HS-5 (cell line): ENCODE results near the gene YPEL3.
"Not testable (repeated sequence)": the region's sequence is repeated elsewhere in the genome, so short reads cannot be mapped to it uniquely, and the experiment has no call there.

ENCODE experiments used
- DNase-seq: peaks from one replicate; pipeline ENCODE4 v3.0.0-alpha.2; 2012; ENCODE audit warnings: low read depth

Gene YPEL3

DNA sequence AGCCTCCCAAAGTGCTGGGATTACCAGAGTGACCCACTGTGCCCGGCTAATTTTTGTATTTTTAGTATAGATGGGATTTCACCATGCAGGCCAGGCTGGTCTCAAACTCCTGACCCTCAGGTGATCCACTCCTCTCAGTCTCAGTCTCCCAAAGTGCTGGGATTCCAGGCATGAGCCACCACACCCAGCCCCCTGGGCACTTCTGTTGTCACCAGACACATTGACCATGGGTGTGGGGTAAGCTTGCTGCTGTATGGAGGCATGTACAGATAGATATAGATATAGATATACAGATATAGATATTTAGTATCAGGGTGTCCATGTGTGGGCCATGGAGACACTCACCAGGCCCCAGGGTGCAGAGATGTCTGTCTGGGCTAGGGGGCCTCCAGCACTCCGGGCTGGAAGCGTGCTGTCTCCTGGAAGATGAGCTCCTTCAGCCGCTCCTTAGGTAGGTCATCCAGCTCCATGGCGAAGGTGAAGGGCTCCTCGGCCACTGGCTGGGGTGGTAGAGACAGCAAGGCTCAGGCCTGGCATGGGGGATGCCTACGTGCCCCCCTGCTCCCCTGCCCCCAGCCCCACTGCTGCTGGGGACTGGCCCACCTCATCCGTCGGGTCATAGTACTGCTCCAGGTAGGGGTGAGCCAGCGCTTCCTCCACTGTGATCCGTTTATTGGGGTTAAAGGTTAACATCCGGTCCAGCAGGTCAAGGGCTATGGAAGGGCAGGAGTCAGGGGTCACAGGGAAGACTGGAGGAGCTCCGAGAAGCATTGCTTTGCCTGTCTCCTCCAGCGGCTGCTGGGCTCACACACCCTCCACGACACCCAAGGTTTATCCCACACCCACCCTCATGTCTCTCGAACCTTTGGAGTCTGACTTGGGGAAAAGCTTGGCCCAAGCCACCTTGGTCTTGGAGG lies 20.5 kb upstream of the YPEL3 start:
- DNase-seq = no peak

DNA sequence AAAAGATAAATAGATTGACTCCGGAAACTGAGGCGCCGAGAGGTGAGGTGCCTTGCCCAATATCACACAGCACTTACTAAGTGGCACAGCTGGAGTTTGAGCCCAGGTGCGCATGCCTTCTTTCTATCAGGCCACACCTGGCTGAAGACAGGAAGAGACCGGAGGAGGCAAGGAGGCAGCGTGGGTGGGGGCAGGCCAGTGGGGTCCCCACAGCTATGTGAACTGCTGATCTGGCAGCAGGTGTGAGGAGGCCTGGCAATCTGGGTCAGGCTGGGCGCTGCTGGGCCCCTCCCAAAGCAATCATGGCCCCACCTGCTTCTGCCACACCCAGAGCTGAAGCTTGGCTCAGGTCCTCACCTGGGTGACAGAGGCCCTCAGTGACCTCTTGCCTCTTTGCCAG lies 19.2 kb upstream of the YPEL3 start:
- DNase-seq = no peak

DNA sequence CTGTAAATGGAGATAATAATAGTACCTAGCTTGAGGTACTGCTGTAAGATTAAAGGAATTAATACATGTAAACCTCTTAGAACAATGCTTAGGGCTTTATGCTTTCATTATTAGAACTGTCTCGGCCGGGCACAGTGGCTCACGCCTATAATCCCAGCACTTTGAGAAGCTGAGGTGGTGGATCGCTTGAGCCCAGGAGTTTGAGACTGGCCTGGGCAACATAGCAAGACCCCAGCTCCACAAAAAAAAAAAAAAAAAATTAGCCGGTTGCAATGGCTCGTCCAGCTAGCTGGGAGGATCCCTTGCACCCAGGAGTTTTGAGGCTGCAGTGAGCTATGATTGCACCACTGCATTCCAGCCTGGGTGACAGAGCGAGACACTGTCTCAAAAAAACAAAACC lies 18.8 kb upstream of the YPEL3 start:
- DNase-seq = not testable (repeated sequence)

DNA sequence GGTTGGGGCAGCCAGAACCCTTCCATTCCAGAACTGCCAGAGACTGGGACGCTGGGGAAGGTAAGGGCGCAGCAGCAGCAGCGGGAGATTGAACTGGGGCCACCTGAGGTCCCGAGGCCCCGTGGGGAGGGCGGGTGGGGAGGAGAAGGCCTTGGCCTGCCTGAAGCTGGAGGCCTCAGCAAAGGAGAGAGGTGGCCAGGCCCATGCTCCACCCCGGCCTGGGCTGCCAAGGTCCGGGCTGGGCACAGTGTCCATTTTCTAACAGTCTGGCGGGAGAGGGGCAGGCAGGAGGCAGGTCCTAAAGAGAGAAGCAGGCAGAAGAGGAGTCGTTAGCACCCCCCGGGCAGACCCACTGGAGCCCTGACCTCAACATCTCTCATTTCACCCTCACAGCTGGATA lies 18.4 kb upstream of the YPEL3 start:
- no peak for DNase-seq

DNA sequence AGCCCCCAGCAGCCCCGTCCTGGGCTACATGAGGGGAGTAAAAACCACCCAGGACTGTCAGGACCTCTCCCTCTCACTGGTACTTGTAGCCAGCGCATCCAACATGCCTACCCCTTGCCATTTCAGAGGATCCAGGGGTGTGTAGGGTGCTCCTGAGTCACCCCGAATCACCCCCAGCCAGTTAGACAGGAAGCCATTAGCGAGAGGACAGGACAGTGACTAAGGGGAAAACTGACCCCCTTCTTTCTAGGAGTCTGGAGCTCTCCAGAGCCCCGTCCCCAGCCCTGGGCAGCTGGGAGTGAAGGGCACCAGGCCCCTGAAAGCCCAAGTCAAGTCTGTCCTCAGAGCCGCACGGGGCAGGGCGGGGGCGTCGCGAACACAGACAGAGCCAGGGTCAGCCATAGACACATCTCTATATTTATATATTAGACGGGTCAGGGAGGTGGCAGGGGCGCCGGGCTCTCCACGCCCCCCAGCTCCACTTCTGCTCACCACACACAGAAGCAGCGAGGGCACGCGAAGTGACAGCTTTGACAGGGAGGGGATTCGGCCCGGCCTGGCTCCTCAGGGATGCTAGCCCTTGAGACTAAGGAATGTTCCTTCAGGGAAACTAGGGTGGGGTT lies 17.8 kb upstream of the YPEL3 start:
- no peak for DNase-seq

DNA sequence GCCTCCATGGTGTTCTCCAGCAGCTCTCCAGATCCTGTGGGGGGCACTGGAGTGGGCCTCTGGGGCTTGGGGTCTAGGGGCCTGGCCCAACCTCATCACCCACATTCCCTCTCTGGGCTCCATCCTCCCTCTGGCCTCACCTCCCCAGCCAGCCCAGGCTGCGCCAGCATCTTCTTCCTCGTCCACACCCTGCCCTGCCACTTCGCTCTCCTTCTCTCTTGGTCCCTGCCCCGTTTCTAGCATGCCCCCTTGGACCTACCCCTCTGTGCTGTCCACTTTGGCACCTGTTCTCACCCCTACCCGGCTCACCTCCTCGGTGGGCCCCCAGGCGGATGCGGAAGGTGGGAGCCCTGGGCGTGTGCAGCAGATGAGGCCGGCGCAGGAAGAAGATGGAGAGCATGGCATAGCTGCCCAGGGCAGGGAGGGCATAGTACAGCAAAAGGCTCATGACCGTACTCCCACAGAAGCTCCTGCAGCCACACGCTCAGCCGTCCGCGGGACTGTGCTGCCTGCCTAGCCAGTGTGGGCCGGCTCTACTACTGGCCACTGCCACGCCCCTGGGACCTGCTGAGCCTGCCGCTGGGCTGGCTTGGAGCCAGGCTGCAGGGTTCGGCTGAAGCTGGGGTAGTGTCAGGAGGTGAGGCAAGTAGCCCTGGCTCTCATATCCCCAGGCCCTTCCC lies 17.2 kb upstream of the YPEL3 start, which contains the start of gene GDPD3:
Gene GDPD3 (minus strand): TSS at position 507 of the 680 bp plus-strand sequence. CDS start 59 bp downstream, at position 448.
- DNase-seq = no peak

DNA sequence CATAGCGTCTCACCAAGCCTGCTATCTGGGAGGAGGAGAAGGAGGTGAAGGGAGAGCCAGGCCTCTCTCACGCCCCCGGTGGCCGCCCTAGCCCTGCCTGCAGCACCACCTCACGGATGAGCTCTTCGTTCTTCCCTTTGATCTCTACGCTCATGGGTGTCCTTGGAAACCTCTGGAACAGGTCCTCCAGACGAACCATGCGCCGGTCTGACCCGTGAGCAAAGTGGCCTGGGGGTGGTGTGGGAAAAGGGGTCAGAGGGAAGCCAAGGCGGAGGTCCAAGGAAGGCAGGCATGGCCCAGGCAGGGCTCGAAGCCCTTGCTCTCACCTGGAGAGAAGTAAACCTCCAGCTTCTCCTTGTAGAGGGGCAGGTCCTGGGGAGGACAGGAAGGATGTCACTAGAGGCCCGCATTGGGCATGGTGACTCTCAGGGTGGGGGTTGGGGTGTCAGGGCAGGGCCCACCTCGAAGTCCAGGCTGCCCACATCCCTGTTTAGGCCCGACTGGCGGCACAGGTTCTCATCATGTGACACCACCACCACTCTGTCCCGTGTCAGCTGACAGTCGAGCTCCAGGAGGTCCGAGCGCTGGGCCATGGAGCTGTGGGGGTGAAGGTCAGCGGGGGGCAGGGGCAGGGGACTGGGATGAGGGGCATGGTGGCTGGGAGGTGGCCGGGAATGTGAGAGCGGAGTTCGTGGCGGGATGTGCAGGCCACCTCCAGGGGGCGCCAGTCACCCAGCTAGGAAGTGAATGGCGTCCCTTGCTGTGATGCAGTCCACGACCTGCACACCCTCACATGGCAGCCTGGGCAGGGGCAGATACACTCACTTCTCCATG lies 16.4 kb upstream of the YPEL3 start:
- no peak for DNase-seq

DNA sequence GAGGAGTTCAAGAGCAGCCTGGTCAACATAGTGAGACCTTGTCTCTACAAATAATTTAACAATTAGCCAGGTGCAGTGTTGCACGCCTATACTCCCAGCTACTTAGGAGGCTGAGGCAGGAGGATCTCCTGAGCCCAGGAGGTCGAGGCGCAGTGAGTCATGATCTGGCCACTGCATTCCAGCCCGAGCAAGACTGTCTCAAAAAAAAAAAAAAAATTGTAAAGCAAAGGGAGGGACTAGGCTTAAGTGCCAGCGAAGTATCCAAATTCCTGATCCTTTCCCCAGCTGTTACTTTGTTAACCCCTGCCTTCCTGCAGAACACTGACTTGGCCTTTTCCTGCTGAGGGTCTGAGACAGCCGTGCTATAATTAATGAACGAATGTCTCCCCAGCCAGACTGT lies 14.6 kb upstream of the YPEL3 start:
- DNase-seq = no peak

DNA sequence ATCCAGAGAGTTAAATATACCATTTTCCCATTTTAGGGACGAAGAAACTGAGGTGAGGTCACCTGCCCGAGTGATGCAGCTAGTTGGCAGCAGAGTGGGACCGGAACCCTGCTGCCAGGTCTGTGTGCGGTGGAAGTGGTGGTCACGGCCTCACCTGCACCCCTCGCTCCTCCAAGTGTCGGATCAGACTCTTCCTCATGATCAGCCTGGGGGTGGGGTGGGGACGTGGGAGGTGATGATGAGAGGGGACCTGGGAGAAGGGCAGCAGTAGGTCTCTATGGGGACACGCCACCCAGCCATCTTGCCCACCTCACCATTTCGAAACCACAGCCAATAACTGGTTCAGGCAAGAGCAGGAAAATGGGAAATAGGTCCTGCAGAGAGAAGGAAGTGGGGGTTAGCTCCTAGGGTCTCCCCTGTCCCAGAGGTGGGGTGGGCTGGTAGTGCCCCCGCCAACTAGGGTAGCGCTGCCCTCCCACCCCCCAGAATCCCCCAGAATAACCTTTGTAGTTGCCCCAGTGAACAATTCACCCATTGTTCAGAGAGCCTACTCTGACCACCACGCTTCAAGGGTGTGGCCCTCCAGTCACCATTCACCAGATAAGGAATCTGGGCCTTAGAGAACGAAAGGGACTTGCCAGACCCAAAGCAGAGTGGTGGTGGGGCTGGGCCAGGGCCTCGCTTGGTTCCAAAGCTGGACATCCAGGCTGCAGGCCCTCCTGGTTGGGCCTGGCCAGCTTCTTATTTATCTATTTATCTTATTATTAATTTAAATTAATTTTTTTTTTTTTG lies 12.2 kb upstream of the YPEL3 start:
- DNase-seq = no peak

DNA sequence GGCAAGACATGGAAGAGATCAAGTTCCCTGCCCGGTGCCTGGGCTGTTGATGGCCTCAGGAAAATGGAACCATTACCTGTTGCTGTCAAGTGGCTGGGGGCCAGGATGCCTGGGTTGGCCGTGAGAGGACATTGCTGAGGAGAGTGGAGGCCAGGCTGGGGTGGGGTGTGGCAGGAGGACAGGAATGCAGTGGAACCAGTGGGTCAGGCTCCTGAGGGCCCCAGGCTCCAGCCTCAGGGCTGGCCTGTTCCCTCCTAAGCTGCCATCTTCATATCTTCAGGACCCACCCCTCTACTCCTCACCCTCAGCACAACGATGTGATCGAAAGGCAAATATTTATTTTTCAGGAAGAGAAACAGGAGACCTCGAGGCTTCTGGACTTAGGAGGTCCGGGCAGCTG lies 8.5 kb upstream of the YPEL3 start:
- no peak for DNase-seq

DNA sequence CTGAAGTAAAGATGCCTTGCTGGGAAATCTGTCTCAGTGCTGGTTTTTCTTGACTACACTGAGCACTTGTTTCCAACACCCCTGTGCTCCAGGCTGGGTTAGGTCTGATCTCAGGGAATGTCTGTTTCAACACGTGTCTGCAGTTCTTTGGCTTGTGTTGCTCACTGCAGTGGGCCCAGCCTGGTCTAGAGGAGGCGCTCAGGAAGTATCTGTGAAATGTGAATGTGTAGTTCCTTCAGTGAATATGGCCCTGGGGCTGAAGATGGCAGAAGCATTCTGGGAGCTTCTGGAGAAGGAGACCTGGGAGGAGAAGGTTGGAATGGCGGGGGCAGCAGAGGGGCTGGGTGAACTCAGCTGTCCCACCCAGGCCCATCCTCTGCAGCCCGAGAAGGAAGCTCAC lies 8.1 kb upstream of the YPEL3 start:
- no peak for DNase-seq

DNA sequence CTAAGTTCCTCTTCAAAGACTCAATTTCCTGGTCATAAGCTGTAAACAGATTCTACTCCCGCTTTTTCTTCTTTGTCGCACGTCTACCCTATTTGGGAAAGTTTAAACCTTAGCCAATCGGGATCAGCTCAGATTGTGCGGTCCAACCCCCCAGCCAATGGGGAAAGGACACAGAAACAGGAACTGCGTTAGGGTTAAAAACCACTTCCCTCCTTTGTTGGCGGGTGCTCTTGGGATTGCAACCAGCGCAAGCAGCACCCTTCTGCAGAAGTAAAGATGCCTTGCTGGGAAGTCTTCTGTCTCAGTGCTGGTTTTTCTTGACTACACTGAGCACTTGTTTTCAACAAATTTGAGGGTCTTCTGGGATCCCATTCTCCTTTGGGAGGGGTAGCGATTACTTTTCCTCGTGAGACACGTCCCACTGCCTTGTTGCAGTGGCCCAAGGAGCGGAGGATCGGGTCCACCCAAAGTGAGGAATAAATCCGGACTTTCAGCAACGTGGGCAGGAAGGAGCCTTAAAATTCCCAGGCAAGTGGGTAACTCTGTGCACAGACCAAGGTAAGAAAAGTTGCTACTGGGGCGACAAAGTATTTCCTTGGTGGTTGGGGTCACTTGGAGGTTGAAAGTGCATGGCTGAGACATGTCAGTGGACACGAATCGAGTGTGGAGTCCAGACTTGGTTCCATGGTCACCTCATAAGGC lies 1.0 kb upstream of the YPEL3 start:
- DNase-seq = no peak

DNA sequence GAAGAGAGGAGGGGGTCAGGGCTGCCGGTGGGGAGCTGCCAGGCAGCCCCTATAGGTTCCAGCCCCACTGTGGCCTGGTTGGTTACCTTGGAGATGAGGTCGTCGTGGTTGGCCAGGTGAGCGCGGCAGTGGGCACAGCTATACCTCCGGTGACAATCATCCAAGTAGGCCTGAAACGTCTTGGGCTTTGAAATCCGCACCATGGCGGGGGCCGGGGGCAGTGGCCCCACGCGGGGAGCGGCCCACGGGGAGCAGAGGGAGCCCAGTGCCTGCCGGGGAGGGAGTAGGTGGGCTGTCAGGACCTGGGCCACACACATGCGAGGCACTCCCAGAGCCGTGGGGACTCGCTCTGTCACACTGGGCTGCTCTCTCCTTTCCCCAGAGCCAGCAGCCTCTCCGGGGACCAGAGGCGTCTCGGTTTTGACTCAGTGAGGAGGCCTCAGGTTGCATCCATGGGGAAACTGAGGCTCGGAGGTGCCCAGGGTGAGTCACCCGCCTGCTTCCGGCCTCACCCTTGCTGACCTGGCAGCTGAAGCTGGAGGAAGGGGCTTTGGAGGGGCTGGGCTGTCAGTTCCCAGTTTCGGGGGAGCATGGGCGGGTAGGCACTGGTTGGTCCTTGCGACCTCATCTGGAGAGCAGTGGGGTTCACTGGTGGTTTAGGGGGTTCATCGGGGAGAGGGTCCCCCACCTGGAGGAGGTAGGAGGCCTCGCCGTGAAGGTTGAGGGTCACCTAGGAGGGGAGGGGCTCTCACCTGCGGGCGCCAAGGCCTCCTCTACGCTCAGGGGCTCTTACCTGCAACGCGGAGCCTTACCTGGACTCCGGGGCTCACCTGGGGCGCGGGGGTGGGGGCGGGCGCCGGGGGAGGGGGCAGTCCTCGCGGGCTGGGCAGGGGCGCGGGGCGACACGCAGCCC lies 591 bp downstream of the YPEL3 start:
- DNase-seq = no peak

DNA sequence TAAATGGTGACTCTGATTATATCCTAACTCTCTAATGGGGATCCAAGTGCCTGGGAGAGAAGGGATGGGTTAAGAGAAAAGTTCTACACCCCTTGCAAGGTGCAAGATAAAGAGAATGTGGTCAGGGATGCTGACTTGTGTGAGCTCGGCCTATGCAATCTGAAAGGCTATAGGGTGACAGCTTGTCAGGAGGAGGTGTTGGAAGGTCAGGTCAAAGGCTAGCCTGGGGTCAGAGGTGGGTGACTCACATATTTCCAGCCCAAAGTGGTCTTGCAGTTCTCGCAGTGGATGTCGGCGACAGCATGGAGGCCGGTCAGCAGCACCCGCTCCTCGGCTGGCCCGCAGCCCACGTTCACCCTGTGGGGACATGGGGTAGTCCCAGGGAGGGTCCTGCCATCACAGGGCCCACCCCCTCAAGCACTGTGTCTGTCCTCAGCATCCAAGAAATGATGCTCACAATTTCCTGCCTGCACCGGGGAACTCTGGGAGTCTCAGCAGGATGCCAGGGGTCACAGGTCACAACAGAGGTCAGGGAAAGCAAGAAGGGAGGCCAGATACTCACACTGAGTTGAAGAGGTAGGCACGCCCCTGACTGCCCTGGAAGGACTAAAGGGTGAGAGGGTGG lies 1.4 kb downstream of the YPEL3 start:
- DNase-seq = no peak

DNA sequence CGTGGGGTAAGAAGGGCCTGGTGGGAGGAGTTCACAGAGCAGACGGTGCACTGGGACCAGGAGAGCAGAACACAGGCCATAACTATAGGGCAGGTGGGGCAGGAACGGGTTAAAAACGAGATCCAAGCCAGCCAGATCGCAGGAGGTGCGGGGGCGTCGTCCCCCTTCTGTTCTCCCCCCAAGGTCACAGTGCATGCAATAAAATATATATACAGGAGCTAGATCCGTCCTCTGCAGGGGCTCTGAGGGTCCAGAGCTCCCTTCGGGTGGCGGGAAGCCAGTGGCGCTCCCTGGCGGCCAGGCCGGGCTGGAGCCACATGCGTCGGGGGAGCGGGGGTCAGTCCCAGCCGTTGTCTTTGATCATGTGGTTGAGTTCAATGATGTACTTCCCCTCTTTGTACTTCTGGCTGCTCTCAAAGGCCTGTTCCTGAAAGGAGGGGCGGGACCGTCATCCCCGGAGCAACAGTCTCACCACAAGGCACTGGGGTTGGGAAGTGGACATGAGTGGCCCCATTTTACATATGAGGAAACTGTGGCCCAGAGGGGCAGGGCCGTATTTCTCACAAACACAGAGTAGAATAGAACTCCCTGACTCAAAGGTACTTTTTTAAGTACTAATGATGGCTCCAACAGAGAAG lies 3.5 kb downstream of the YPEL3 start:
- no peak for DNase-seq

DNA sequence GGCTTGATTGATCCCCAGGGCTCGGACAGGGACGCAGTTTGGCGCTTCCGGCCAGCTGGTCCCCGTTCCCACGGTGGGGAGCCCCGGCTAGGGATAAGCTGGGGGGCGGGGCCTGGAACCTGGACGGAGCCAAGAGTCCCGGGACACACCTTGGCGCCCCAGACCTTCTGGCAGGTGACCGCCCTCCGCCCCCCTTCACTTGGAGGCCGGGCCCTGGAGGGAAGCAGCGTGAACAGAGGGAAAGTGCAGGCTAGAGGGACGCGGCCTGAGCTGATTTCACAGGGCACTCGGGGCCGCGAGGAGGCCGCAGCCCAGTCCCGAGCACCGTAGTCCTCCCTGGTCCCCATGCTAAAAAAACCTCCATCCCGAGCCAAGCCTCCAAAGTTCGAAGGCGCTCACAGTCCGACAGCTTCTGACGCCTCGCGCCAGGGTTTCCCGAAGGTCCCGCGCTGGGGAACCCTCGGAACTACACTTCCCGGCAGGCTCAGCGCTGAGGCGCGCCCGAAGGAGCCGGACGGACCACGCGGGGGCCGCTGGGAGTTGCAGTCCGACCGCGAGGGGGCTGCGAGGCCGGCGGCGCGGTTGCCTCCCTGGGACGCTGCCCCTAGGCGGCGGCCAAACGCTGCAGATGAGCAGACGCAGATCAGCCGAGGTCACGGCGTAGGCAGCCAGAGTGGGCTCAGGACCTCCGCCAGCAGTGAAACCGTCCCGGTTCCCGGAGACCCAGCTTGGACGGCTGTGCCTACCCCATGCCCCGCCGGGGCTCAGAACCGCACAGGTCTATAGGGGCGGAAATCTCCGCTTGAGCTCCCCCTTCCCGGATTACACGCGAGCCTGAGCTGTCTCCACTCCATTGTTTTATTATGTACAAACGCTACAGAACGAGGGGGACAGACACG lies 4.3 kb downstream of the YPEL3 start, which contains the start of gene TBX6:
Gene TBX6 (minus strand): TSS at position 451 of the 899 bp plus-strand sequence. CDS start 731 bp downstream, outside the sequence.
- DNase-seq = peak; percentile 50

DNA sequence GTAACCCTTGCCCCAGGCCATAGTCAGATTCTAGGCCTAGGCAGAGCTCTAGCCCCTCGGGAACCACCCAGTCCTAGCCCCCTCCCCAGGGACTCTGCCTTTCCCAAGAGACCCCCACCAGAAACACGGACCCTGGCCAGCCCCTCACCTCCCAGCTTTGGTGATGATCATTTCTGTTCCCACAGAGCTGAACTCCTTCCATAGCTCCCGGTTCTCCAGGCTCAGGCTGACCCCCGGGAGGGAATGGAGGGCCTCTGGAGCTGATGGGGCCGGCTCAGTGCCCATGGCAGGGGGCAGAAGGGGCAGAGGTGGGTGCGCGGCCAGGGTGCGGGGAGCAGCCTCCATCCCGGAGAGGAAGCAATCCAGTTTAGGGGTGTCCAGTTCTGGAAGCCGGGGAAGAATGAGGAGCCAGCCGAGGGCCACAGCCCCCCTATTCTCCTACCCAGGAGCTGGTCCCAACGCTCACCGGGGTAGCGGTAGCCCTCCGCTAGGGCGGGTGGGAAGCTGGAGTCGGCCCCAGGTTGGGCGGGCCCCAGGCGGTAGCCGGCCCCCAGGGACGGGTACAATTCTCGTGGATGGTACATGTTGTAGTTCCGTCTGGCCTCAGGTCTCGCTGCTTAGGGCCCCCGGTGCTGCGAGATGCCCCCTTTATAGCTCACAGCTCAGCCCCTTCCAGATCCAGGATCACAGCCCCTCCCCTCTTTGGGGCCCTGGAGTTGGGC lies 5.2 kb downstream of the YPEL3 start:
- no peak for DNase-seq
